GM19324 (cell line): Measurements from ENCODE around the gene RIMOC1.

ENCODE experiments used
- ATAC-seq: cut with Tn5 transposase; IDR thresholded peaks from one replicate; pipeline ENCODE4 v1.9.1; 2021; ENCODE audit warnings: mild to moderate bottlenecking, moderate library complexity; ENCODE audit not compliant: unreplicated experiment, low FRiP score

RIMOC1 gene

GRCh38 chr5:41951224-41951623, 47.1 kb downstream of the RIMOC1 start:
- no peak for ATAC-seq
